GM23248 (cell line): ENCODE data around the gene KCNJ9. TPM values are rescaled to one million over a fixed set of nuclear protein-coding genes. Genes with fewer than 3 reads are reported as not detected.
"Not testable (repeated sequence)": the region's sequence is repeated elsewhere in the genome, so short reads cannot be mapped to it uniquely, and the experiment has no call there.

ENCODE experiments used
- DNase-seq: peaks from one replicate; pipeline ENCODE4 v3.0.0-alpha.2; 2015
- H2AFZ ChIP-seq: fragments of 200-600 bp; sonication (generic); 2 replicates; pipeline ENCODE4 v1.6.1; 2016; ENCODE audit warnings: antibody characterized with exemption
- H3F3A ChIP-seq: fragments of 200-600 bp; sonication (generic); 2 replicates; pipeline ENCODE4 v1.6.1; 2016; ENCODE audit warnings: mild to moderate bottlenecking, antibody characterized with exemption, mixed run types; ENCODE audit not compliant: insufficient read depth
- H3K27ac ChIP-seq: fragments of 200-600 bp; sonication (generic); 2 replicates; pipeline ENCODE4 v1.5.1; 2016; ENCODE audit warnings: mild to moderate bottlenecking
- H3K27me3 ChIP-seq: fragments of 200-600 bp; sonication (generic); replicated peaks from 2 replicates; pipeline ENCODE4 v1.6.1; 2016; ENCODE audit warnings: mild to moderate bottlenecking; ENCODE audit not compliant: insufficient read depth
- H3K36me3 ChIP-seq: fragments of 200-600 bp; sonication (generic); 2 replicates; pipeline ENCODE4 v1.6.1; 2016; ENCODE audit warnings: low read depth, mild to moderate bottlenecking
- H3K4me1 ChIP-seq: fragments of 200-600 bp; sonication (generic); 2 replicates; pipeline ENCODE4 v1.6.1; 2016; ENCODE audit warnings: mild to moderate bottlenecking; ENCODE audit not compliant: insufficient read depth
- H3K4me2 ChIP-seq: fragments of 200-600 bp; sonication (generic); one replicate; pipeline ENCODE4 v1.6.1; 2016; ENCODE audit warnings: mild to moderate bottlenecking; ENCODE audit not compliant: unreplicated experiment
- H3K4me3 ChIP-seq: fragments of 200-600 bp; sonication (generic); 2 replicates; pipeline ENCODE4 v1.5.1; 2016; ENCODE audit warnings: mild to moderate bottlenecking
- H3K79me2 ChIP-seq: fragments of 200-600 bp; sonication (generic); 2 replicates; pipeline ENCODE4 v1.6.1; 2016; ENCODE audit warnings: mild to moderate bottlenecking; ENCODE audit not compliant: insufficient read depth
- H3K9ac ChIP-seq: fragments of 200-600 bp; sonication (generic); 2 replicates; pipeline ENCODE4 v1.6.1; 2016; ENCODE audit warnings: mild to moderate bottlenecking
- H3K9me2 ChIP-seq: fragments of 200-600 bp; sonication (generic); 2 replicates; pipeline ENCODE4 v1.6.1; 2016; ENCODE audit warnings: mixed run types, mild to moderate bottlenecking, moderate library complexity; ENCODE audit not compliant: insufficient read depth
- H3K9me3 ChIP-seq: fragments of 200-600 bp; sonication (generic); one replicate; pipeline ENCODE4 v1.6.1; 2017; ENCODE audit warnings: low read depth
- H4K20me1 ChIP-seq: fragments of 200-600 bp; sonication (generic); 2 replicates; pipeline ENCODE4 v1.6.0; 2016; ENCODE audit not compliant: insufficient read depth
- EZH2 ChIP-seq: fragments of 200-600 bp; sonication (generic); IDR thresholded peaks from 2 replicates; pipeline ENCODE4 v1.6.1; 2018; ENCODE audit warnings: antibody characterized with exemption, mild to moderate bottlenecking; ENCODE audit not compliant: insufficient read depth, poor library complexity, severe bottlenecking
- EZH2phosphoT487 ChIP-seq: fragments of 200-600 bp; sonication (generic); IDR thresholded peaks from 2 replicates; pipeline ENCODE4 v1.6.1; 2018; ENCODE audit warnings: antibody characterized with exemption, moderate library complexity, mild to moderate bottlenecking, low read depth; ENCODE audit not compliant: insufficient read depth
- WGBS, 2 experiments: methylation state at CpG; one replicate each; pipeline ENCODE4 v1.1.6; 2015 to 2017; ENCODE audit warnings: low lambda C conversion rate in 2 of 2, low coverage in 1 of 2; ENCODE audit errors: missing lambda C conversion rate in 2 of 2; 5-methylcytosine and 5-hydroxymethylcytosine counted together
- in situ Hi-C: fragments of 300-500 bp; cut with MboI; formaldehyde crosslinking; loops from 2 replicates; pipeline ENCODE4 v1.15.0; 2020
- polyA plus RNA-seq: library from polyadenylated mRNA; unstranded; fragments of >200 nt; fragmentation: Nextera tagmentation; extraction: Ambion mirVana; gene quantifications from 2 replicates; pipeline ENCODE4 v1.2.1, GENCODE V29; 2016
- total RNA-seq: library from RNA; depleted of rRNA; stranded (reverse); fragments of >200 nt; shearing (Covaris generic); gene quantifications from 2 replicates; pipeline ENCODE4 v1.2.3, GENCODE V29; 2014

Gene KCNJ9
- total and polyA plus RNA-seq, 2 experiments from 2014 or later: not detected

GRCh38 chr1:160105155-160105554 is 23.8 kb downstream of the KCNJ9 start:
- no peaks in the 10 kb centered on the region for H3K36me3 ChIP-seq
- no peak overlapping the region for H2AFZ ChIP-seq
- H3K4me1 ChIP-seq: 0 out of 2 replicates have a peak, but pooled peaks cover 5% of the 10 kb centered on the region
- no peak overlapping the region for H3K4me2 ChIP-seq
- no peaks in the 10 kb centered on the region for H4K20me1 ChIP-seq
- 85 to 94% methylated on average over 5 of the region's 5 CpGs for WGBS, 2 experiments
- H3K9me3 ChIP-seq: no peaks in the 10 kb centered on the region
- H3F3A ChIP-seq: 0 out of 2 replicates have a peak, but pooled peaks cover 7% of the 10 kb centered on the region
- no peaks in the 10 kb centered on the region for H3K79me2 ChIP-seq
- no peak overlapping the region for H3K27ac ChIP-seq
- H3K9ac ChIP-seq: no peak overlapping the region
- no peaks in the 10 kb centered on the region for H3K27me3 ChIP-seq
- H3K9me2 ChIP-seq: no peaks in the 10 kb centered on the region
- DNase-seq: no peak
- no peak for TF ChIP-seq EZH2
- TF ChIP-seq EZH2phosphoT487: no peak
- in situ Hi-C loops: no loop called here
- H3K4me3 ChIP-seq: no peak overlapping the region

GRCh38 chr1:160107512-160107911 is 26.2 kb downstream of the KCNJ9 start:
- H3K4me1 ChIP-seq: no peaks in the 10 kb centered on the region
- no peaks in the 10 kb centered on the region for H4K20me1 ChIP-seq
- DNase-seq: no peak
- H3K4me2 ChIP-seq: no peak overlapping the region
- H3K9me3 ChIP-seq: no peaks in the 10 kb centered on the region
- no peaks in the 10 kb centered on the region for H3K27me3 ChIP-seq
- H3F3A ChIP-seq: no peaks in the 10 kb centered on the region
- no peak overlapping the region for H2AFZ ChIP-seq
- in situ Hi-C loops: no loop called here
- TF ChIP-seq EZH2phosphoT487: no peak
- no peak for TF ChIP-seq EZH2
- no peak overlapping the region for H3K27ac ChIP-seq
- no peak overlapping the region for H3K9ac ChIP-seq
- no peaks in the 10 kb centered on the region for H3K79me2 ChIP-seq
- H3K4me3 ChIP-seq: no peak overlapping the region
- H3K36me3 ChIP-seq: no peaks in the 10 kb centered on the region
- WGBS, 2 experiments: 80 to 100% methylated on average over 1 of the region's 1 CpG
- no peaks in the 10 kb centered on the region for H3K9me2 ChIP-seq

GRCh38 chr1:160108888-160109662 is 27.7 kb downstream of the KCNJ9 start:
- H3K4me3 ChIP-seq: no peak overlapping the region
- H3K9me3 ChIP-seq: no peaks in the 10 kb centered on the region
- H3K27ac ChIP-seq: no peak overlapping the region
- WGBS, 2 experiments: 24 to 32% methylated on average over 4 to 6 of the region's 6 CpGs
- no peaks in the 10 kb centered on the region for H3F3A ChIP-seq
- H3K4me1 ChIP-seq: no peaks in the 10 kb centered on the region
- in situ Hi-C loops: no loop called here
- peak; percentile 78 for DNase-seq
- no peaks in the 10 kb centered on the region for H3K27me3 ChIP-seq
- TF ChIP-seq EZH2: no peak
- TF ChIP-seq EZH2phosphoT487: no peak
- H3K36me3 ChIP-seq: no peaks in the 10 kb centered on the region
- H3K9ac ChIP-seq: no peak overlapping the region
- no peaks in the 10 kb centered on the region for H3K79me2 ChIP-seq
- no peaks in the 10 kb centered on the region for H3K9me2 ChIP-seq
- H4K20me1 ChIP-seq: no peaks in the 10 kb centered on the region
- H3K4me2 ChIP-seq: no peak overlapping the region
- H2AFZ ChIP-seq: peak overlapping the region; percentile 77

GRCh38 chr1:160109686-160110085 is 28.3 kb downstream of the KCNJ9 start:
- no peaks in the 10 kb centered on the region for H3K9me3 ChIP-seq
- no peak overlapping the region for H3K4me2 ChIP-seq
- no peaks in the 10 kb centered on the region for H3K9me2 ChIP-seq
- H3K36me3 ChIP-seq: no peaks in the 10 kb centered on the region
- no peak for DNase-seq
- TF ChIP-seq EZH2 (no peak), EZH2phosphoT487 (no peak)
- no peak overlapping the region for H3K9ac ChIP-seq
- no peak overlapping the region for H3K4me3 ChIP-seq
- no peaks in the 10 kb centered on the region for H3K27me3 ChIP-seq
- H3F3A ChIP-seq: no peaks in the 10 kb centered on the region
- in situ Hi-C loops: no loop called here
- 34 to 47% methylated on average over 4 of the region's 4 CpGs for whole genome bisulfite sequencing, 2 experiments
- H2AFZ ChIP-seq: no peak overlapping the region
- H3K27ac ChIP-seq: no peak overlapping the region
- no peaks in the 10 kb centered on the region for H4K20me1 ChIP-seq
- no peaks in the 10 kb centered on the region for H3K4me1 ChIP-seq
- no peaks in the 10 kb centered on the region for H3K79me2 ChIP-seq

GRCh38 chr1:160111462-160111861 is 30.1 kb downstream of the KCNJ9 start:
- H3K27me3 ChIP-seq, H3K9me2 ChIP-seq, DNase-seq, H3K4me1 ChIP-seq, H3K9ac ChIP-seq, H3K79me2 ChIP-seq, H3K9me3 ChIP-seq, H3K36me3 ChIP-seq, in situ Hi-C loops, H3K27ac ChIP-seq, H2AFZ ChIP-seq, H3F3A ChIP-seq, H4K20me1 ChIP-seq, H3K4me3 ChIP-seq, H3K4me2 ChIP-seq: not testable (repeated sequence)
- 84 to 87% methylated on average over 10 of the region's 10 CpGs for WGBS, 2 experiments
